Measurements from ENCODE around the gene TLCD5. TPM values are rescaled to one million over a fixed set of nuclear protein-coding genes. Genes with fewer than 3 reads are reported as not detected.
A peak's percentile ranks its signal among the peaks of the same experiment; 100 is the strongest.

TLCD5 gene
- total and polyA plus RNA-seq, 2 donors from 2014 or later, result 4.9 to 6.0 TPM

DNA sequence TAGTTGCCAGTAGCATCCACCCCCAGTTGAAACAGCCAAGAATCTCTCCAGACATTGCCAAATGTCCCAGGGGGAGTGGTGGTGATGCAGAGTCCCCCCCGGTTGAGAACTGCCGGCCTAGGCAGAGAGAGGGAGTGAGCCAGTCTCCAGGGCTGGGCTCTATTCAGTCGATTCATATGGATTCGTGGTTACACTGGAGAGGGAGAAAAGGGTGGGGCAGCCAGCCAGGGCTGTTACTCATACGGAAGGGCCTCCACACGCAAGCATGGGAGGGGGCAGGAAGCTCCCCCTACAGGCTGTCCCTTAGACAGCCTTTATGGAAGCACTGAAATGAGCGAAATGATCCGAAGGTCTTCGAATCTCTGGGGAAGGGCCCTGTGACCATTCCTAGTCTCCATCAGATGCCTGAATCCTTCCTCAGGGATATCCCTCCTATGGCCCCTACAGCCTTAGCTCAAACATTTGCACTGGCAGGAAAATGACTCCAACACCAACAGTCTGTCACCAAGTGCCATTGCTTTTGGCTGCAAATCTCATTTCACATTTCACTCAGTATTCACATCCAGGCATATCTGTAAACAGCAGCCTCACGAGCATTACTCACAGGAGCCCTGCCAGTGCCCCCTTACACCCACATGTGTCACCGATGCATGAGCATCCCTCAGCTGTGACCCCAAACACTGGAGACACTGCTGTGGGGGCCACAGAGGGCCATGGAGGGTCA, 18.4 kb upstream of the TLCD5 start:
- no peaks in the 10 kb centered on the region for H3K27me3 ChIP-seq (ENCODE audit: control insufficient read depth, insufficient read depth, low read length)
- no peak overlapping the region for H3K27ac ChIP-seq (ENCODE audit: low read depth in 2 of 2, low read length in 2 of 2)
- H3K36me3 ChIP-seq (ENCODE audit: control insufficient read depth in 2 of 3, insufficient read depth in 3 of 3, low read length in 3 of 3), result no peaks in the 10 kb centered on the region
- H3K9me3 ChIP-seq (ENCODE audit: control insufficient read depth in 2 of 3, insufficient read depth in 1 of 3, low read length in 3 of 3), result no peaks in the 10 kb centered on the region
- DNase-seq (peak in 1 of 5 donors; percentile 72), FAIRE-seq (no peak)
- H3K4me1 ChIP-seq (ENCODE audit: control insufficient read depth in 2 of 3, insufficient read depth in 2 of 3, low read depth in 1 of 3, low read length in 3 of 3), result no peaks in the 10 kb centered on the region
- no peak overlapping the region for H3K4me3 ChIP-seq (ENCODE audit: low read length in 3 of 3)
- TF ChIP-seq, protein P1, sequence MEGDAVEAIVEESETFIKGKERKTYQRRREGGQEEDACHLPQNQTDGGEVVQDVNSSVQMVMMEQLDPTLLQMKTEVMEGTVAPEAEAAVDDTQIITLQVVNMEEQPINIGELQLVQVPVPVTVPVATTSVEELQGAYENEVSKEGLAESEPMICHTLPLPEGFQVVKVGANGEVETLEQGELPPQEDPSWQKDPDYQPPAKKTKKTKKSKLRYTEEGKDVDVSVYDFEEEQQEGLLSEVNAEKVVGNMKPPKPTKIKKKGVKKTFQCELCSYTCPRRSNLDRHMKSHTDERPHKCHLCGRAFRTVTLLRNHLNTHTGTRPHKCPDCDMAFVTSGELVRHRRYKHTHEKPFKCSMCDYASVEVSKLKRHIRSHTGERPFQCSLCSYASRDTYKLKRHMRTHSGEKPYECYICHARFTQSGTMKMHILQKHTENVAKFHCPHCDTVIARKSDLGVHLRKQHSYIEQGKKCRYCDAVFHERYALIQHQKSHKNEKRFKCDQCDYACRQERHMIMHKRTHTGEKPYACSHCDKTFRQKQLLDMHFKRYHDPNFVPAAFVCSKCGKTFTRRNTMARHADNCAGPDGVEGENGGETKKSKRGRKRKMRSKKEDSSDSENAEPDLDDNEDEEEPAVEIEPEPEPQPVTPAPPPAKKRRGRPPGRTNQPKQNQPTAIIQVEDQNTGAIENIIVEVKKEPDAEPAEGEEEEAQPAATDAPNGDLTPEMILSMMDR (IDR thresholded peaks at IDR 0.05; ENCODE audit: borderline replicate concordance, extremely low read depth, insufficient read depth), result no peak
- H3K9ac ChIP-seq (ENCODE audit: low read length in 3 of 3), result no peak overlapping the region
- intact Hi-C loops (cut with DNase I), result no loop called here

DNA sequence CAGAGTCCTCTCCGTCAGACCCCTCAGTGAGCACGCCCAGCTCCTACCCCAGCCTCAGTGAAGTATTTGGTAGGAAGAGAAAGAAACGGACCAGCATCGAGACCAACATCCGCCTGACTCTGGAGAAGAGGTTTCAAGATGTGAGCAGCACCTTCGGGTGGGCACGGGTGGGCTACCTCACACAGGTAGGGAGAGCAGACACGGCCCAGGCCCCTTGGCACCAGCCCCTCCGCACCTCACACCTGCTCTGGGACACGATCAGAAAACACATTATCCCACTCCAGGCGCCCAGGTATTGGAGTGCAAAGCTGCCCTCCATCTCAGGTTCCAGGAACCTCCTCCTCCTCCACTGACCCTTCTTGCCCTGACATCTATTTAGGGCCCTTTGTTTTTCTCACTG, 17.6 kb upstream of the TLCD5 start:
- DNase-seq, result no peak
- no peak for FAIRE-seq
- intact Hi-C loops (cut with DNase I), result no loop called here

GRCh38 chr11:120308081-120308480, 17.0 kb upstream of the TLCD5 start:
- no peaks in the 10 kb centered on the region for H3K4me1 ChIP-seq (ENCODE audit: control insufficient read depth in 2 of 3, insufficient read depth in 2 of 3, low read depth in 1 of 3, low read length in 3 of 3)
- no peaks in the 10 kb centered on the region for H3K9me3 ChIP-seq (ENCODE audit: control insufficient read depth in 2 of 3, insufficient read depth in 1 of 3, low read length in 3 of 3)
- no peak overlapping the region for H3K27ac ChIP-seq (ENCODE audit: low read depth in 2 of 2, low read length in 2 of 2)
- TF ChIP-seq, protein P1 (IDR thresholded peaks at IDR 0.05; ENCODE audit: borderline replicate concordance, extremely low read depth, insufficient read depth), result no peak
- H3K27me3 ChIP-seq (ENCODE audit: control insufficient read depth, insufficient read depth, low read length), result no peaks in the 10 kb centered on the region
- H3K36me3 ChIP-seq (ENCODE audit: control insufficient read depth in 2 of 3, insufficient read depth in 3 of 3, low read length in 3 of 3), result no peaks in the 10 kb centered on the region
- H3K9ac ChIP-seq (ENCODE audit: low read length in 3 of 3), result no peak overlapping the region
- DNase-seq, result no peak
- no peak for FAIRE-seq
- intact Hi-C loops (cut with DNase I), result no loop called here
- H3K4me3 ChIP-seq (ENCODE audit: low read length in 3 of 3), result no peak overlapping the region

More for the DNA sequence above, 17.6 kb upstream of the TLCD5 start:
- Histone ChIP-seq H3K27me3 (ENCODE audit: control insufficient read depth, insufficient read depth, low read length) (no peaks in the 10 kb centered on the region), H3K4me1 (ENCODE audit: control insufficient read depth in 2 of 3, insufficient read depth in 2 of 3, low read depth in 1 of 3, low read length in 3 of 3) (no peaks in the 10 kb centered on the region), H3K9me3 (ENCODE audit: control insufficient read depth in 2 of 3, insufficient read depth in 1 of 3, low read length in 3 of 3) (no peaks in the 10 kb centered on the region), H3K36me3 (ENCODE audit: control insufficient read depth in 2 of 3, insufficient read depth in 3 of 3, low read length in 3 of 3) (no peaks in the 10 kb centered on the region), H3K27ac (ENCODE audit: low read depth in 2 of 2, low read length in 2 of 2) (no peak overlapping the region), H3K4me3 (ENCODE audit: low read length in 3 of 3) (no peak overlapping the region), H3K9ac (ENCODE audit: low read length in 3 of 3) (no peak overlapping the region)
- TF ChIP-seq, protein P1 (IDR thresholded peaks at IDR 0.05; ENCODE audit: borderline replicate concordance, extremely low read depth, insufficient read depth), result no peak
